GM19438 (cell line): ENCODE data around the gene SEMA6A.
"Not testable (repeated sequence)": the region's sequence is repeated elsewhere in the genome, so short reads cannot be mapped to it uniquely, and the experiment has no call there.

ENCODE experiments used
- ATAC-seq: cut with Tn5 transposase; IDR thresholded peaks from one replicate; pipeline ENCODE4 v1.9.1; 2021; ENCODE audit warnings: low read depth; ENCODE audit not compliant: unreplicated experiment

Gene SEMA6A

DNA sequence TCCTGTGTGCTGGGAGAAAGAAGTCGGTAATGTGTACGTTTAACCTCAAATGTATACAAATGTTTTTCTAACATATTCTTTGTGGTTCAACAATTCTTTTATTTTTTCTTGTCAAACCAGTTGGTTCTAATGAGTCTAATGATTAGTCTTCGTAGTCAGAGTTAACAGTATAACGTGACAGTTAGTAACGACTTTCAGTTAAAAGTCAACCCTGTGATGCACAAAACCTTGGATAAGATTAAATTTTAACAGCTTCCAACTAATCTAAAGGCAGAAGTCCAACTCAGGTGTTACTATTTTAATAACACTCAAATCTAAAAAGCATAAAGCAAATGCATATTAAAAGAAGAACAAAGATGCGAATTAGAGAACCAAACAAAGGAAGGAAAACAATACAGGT lies 47.0 kb downstream of the SEMA6A start:
- no peak for ATAC-seq

DNA sequence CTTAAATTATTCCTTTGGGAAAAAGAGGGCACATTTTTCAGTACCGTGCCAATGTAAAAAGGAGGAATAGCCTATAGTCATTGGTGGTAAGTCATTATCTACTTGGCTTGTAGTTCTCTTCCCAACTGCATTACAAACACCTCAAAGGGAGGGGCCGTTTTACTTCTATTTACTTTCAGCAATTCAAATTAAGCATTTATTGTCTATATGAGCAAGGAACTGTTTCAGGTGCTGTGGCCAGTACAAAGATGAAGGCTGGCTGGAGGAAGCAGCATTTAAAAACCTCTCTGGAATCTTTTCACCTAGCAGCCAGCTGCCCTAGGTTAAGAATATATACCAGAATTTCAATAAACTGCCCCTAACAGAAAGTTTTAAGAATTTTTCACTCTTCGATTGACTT lies 48.9 kb downstream of the SEMA6A start:
- no peak for ATAC-seq

DNA sequence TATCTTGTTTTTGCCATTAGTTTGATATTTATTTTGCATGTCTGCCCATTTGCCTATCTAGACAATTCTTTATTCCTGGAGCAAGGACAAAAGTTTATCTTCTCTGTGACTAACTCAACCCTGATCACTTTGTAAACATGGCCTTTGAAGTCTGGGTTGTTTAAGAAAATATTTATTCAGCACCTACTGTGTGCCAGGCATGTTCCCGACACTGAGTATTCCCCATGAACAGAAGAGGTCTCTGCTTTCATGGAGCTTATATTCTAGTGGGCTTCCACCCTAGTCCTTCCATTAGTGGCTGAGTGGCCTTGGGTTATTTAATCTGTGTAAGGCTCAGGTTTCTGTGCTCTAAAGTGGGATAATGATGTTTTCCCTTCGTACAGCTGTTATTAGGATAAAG lies 49.7 kb downstream of the SEMA6A start:
- no peak for ATAC-seq

DNA sequence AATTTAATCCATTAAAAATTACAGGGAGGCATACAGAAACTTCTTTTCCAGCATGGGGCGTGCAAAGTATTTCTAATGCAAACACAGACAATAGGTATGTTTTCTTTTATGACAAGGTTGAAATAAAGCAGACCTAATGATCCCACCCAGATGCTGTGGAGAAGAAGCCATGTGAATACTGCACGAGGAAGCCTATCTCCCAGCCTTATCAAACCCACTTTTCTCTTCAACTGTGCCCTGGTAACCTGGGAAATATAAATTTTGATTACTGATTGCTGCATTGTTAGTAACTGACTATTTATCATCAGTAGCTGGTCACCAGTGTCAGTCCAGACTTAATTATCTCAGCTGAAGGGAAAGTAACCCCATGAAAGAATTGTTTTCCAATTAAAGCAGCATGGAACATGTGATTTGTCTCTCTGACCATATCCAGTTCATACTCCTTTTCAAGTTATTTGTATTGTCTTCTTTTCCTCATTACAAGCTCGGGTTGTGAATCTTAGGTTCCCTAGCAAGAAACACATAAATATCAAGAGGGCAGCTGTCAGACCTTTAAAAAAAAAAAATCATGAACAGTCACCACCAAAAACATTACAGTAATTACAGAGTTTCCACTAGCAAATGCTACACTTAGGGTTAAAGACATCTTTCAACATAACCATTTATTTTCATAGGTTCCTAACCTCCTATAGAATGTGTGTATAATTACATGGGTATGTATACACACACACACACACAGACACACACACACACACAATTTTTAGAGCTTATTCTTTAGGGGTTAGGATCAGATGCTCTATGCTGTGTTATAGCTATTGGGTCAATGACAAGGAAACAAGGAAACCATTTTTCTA lies 50.3 kb downstream of the SEMA6A start:
- ATAC-seq = no peak

DNA sequence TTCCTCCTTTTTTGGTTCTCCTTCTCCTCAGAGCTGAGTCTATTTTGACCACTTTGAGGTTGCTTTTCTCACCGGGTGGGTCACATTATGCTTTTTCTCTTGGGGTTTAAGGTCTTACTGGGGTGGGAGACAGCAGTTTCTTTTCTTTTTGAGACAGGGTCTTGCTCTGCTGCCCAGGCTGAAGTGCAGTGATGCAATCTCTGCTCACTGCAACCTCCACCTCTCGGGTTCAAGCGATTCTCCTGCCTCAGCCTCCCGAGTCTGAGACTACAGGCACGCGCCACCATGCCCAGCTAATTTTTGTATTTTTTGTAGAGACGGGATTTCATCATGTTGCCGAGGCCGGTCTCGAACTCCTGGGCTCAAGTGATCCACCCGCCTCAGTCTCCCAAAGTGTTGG lies 51.4 kb downstream of the SEMA6A start:
- ATAC-seq = not testable (repeated sequence)

DNA sequence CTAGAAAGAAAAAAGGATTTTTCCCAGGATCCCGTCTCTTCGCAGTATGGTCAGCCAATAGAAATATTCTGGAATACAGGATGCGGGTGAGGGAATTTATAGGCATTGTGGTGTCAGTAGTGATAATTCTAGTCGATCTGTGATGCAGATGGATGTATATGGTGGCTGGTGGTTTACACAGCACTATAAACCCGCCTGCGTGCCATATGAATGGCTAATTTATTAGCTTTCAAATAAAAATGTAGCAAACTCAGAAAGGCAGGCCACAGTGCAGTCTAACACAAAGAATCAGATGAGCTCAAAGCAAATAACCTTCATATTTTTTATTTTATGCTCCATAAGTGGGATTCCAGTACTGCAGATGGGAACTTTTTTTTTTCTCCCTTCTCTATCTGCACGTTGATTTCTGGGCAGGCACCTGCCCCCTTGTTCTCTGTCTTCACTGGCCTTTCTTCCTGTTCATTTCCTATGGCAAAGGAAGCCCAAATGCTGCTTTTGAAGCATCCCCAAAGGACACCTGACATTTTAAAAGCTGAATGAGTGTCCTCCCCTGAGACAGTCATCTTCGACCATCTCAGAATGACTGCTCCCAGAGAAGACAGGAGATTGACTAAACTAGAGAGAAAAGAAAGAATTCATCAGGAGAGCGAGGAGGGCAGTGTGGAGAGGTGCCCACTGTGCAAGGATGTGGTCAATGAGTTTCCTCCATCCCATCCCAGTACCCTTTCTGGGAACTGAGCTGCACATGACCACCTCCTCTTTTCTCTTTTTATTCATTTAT lies 52.1 kb downstream of the SEMA6A start:
- ATAC-seq = no peak

DNA sequence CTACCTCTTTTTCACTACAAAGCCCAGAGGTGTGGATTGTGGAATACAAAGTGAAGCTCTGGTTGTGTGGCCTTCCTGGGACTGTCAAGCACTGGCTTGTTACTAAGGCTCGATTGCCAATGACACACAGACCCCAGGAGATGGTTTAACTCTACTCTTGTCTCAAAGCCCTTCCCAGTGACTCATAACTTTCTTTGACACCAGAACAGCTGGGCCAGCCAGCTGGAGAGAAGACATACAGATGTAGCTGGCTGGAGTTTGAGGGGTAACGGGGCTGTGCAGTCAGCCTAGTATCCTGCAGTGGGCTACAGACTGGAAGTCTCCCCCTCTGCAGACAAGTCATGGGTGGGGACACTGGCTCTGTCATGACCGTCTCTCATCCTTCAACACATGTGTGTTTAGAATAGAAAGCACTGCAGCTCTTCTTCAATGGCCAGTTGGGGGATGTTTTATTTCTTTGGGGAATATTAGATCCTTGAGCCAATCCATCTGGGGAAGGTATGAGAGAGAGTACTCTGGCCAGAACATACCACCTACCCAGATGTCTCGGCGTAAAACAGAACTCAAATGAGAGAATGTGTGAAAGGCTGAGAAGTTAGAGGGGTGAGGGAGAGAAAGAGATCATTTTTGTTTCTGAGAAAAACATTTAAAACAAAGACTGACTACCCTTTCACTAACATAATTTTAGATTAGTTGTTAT lies 53.3 kb downstream of the SEMA6A start:
- ATAC-seq = no peak

DNA sequence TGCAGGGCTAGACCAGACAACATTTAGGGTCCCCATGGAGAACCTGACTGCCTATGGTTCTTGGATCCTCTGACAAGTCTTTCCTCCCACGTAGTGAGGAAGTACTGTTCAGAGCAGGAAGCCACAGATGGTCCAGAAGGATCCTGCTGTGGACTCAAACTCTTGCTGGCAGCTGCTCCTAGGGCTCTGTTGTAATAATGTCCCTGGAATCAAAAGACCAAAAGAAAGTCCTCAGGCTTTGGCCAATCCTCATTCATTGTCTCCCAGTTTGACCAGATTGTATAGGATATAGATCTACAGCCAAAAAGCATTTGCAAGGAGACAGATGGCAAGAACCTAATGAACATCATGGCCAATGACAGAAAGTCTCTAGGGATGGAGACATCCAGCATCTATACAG lies 53.9 kb downstream of the SEMA6A start:
- ATAC-seq = no peak

DNA sequence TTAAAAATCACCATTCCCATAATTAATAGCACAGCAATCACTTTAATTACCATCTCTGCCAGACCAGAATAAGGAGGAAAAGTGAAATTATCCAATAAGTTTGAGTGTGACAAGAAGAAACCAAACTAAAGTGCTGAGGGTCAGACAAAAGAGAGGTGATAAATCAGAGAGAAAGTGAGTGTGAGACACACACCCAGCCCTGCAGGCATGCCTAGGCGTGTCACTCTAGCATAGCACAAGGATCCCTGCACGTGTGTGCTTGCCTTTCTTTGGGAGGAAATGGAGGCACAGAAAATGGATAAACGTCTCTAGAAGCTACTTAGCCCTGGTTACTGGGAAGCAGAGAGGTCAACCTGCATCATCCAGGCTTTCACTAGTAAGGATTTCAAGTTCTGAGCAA lies 56.2 kb downstream of the SEMA6A start:
- no peak for ATAC-seq

DNA sequence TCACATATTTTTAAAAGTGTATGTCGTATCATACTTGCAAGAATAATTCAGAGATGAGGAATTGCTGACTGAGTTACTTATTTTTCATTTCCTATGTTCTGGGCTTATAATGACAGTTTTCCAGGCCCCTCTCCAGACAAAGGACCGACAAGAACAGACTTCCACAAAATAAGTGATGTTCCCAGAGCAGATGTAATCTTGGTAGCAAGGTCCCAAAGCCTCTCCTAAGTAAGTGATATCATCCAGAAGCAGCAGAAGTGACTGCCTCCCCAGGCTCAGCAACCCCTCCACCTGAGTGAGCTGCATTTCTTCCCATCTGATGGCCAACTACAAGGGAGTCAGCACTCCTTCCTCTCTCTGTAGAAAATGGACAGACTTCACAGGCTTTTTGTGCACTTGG lies 57.1 kb downstream of the SEMA6A start:
- ATAC-seq = no peak

DNA sequence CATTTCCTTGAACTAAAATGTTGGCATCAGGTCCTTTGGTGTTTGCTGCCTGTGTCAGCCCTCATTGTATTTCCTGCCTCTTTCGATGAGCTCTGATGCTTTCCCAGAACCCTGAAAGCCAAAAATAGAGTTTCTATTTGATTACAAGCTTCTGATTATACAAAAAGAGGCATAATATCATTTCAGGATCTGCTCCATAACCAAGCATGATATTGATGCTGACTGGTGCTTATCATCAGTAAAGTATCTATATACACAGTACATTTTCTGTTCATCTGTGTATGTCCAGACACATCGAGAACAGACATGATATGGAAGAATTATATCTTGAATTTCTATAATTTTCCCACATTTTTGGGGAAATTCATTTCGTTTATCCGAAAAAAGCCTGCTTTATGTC lies 58.6 kb downstream of the SEMA6A start:
- no peak for ATAC-seq

DNA sequence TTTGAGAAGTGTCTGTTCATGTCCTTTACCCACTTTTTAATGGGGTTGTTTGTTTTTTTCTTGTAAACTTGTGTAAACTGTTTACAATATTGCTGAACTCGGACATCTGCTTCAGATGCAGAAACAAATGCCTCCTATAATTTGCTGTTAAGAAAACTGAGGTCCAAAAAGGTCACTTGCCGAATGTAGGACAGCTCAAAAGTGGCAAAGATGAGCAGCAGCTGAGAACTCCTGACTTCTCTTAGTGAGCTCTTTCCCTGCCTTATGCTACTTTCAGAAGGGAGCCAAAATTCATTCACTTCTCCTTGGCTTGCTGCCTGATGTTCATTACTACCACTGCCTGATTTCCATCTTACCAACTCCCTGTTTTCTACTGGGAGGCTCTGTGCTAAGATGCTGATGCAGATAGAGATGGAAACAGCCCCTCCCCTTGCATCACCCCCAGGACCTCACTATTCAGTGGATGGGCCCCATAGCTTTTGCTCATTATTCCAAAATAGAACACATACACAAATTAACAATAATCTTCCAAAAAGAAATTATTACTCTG lies 60.1 kb downstream of the SEMA6A start:
- no peak for ATAC-seq

DNA sequence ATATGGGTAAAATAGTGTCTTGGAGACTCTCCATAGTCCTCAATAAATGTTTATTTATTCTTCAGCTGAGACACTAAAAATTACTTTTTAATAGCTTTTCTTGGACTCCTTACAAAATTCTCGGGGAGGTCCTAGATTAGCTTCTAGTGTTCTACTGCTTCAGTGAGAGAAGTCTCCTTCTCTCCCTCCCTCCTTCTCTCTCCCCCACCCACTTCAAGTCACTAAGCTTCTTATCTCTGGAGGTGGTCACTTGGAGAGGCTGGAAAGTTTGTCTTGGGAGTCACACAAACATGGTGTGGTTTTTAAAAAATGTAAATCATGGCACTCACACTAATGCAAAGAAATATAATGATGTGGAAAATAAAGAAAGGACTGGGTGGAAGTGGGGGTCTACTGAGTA lies 64.1 kb downstream of the SEMA6A start:
- ATAC-seq = no peak

DNA sequence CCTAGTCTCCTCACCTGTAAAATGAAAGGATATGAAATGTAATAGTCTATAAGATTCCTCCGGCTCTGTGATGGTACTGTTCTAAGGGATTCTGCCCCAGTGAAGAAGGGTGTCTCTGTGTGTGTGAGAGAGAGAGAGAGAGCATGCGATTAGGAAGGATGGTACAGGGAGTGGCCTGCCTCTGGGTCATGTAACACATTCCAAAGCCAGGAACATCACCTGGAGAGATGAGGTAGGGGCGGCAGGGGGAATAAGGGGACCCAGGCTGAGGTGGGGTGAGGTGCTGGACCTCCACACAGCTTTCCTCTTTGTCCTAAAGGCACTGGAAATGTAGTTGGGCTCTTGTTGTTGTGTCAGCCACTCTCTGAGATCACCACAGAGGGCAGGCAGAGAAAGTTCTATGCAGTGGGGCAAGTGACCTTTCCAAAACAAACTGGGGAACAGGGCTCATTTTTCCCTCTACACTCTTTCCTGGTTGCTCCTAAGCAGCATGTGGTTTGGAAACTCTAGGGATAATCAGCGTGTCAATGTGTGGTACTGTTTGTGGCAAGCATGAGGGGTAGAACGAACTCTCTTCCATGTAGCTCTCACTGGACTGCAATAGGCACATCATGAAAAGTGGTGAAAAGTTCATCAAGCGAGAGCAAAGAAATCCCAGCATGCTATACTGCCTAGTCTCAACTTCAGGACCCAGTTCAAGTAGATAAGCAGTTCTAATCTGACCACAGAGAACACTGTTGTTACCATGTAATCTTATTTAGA lies 65.0 kb downstream of the SEMA6A start:
- ATAC-seq = no peak

DNA sequence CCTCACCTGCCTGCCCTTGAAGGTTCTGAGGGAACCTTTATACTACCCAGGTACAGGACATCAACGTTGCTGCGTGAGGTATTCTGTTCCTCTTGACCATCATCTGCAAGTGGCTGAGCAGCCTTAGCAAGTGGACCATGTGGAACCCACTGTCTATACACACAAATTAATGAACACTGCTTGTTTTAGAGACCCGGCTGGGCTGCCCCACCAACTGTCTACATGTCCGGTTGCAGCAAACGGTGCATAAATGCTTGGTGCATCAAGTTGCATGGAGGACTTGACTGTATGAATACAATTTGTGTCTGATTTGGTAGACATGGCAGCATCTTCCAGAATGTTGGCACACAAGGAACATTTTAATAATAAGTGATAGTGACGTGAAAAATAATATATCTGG lies 65.8 kb downstream of the SEMA6A start:
- no peak for ATAC-seq

DNA sequence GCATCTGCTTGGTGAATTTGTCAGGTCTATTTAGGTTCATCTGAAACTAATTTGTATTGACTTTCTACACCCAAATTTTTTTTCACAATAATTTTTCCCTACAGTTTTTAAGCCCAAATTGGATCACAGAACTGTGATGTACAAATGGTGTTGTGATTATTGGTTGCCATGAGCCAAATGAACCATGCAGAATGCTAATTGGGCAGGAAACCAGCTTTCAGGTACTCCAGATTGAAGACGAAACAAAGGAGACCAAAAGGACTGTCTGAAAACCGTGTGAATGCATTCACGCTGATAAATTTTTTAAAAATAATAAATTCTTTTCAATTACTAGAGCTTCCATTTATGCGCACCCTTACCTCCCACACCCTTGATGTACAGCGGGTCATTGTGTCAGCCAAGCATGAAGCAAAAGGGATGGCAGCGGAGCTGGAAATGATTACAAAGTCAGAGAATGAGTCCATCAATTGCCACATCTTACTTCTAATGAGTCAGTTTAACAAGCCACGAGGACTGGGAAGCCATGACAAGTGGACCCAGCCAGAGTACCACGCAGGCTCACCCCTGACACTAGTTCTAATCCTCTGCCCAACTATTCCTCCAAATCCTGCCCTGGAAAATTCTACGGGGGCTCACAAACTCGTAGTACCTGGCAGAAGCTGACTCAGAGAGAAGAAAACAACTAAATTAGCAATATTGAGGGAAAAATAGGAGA lies 66.5 kb downstream of the SEMA6A start:
- ATAC-seq = no peak

DNA sequence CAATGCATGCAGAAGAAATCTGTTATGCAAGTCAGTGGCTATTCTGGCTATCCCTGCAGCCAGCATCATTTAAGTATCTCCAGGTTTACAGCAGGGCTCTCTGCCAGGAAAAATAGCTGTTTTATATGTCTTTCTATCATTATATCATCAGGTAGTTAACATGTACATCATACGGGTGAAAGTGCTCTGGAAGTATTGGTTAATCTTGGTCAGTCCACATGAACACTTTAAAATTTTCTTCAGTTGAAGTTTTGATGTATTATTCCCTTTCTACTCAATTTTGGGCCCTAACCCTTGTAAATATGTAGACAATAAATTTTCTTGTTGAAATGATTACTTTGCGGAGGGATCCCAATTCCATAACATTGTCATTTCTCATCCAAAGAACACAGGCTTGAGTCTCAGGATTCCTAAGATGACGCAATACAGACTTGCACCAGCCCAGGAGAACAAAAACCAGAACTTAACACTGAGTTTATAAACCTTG lies 67.5 kb downstream of the SEMA6A start:
- no peak for ATAC-seq

DNA sequence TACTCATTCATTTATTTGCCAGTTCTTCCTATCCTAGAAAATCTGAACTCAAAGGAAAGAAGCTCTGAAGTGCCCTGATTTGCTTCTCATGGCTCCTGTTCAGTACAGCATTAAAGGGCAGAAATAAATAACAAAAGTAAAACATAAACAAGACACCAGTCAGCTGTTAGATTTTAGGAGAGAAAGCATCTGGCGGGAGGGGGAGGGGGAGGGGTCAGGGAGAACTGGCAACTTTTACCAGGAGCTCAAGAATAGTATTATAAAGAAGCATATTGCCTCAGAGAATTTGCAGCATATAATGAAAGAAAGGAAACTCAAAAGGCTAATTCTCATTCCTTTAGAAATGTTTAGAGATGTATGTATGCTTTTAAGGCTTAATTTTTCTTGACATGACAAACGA lies 68.1 kb downstream of the SEMA6A start:
- ATAC-seq = no peak

DNA sequence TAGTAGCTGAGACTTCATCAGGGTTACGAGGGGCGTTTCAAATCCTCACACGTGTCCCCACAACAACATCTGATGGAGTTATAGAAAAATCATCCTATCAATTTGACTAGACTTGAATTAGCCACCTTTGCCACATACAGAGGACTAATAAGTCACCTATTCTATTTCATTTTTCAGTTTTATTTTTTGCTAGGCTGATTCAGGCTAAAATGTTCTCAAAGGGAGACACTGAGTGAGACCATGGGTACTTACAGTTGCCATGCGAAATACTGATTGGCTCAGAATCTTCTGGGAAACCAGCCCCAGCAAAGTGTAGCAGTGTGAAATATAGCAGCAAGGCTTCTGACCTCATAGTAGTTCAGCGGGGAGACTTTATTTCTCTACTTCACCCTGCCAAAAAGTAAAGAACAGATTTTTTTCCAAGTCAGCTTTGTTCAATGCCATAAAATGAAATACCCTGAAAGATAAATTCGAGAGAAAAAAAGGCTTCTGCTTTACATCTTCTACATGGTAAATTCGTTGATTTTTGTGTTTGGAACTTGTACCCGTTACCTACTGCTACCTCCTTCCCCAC lies 69.9 kb downstream of the SEMA6A start:
- ATAC-seq = no peak
